COR-L47 (cell line): ENCODE measurements around the gene UBE3A.
"Not testable (repeated sequence)": the region's sequence is repeated elsewhere in the genome, so short reads cannot be mapped to it uniquely, and the experiment has no call there.

Experiments
- DNase-seq: peaks from one replicate; lab custom pipeline; 2025; lab: John Stamatoyannopoulos, UW

UBE3A gene

DNA sequence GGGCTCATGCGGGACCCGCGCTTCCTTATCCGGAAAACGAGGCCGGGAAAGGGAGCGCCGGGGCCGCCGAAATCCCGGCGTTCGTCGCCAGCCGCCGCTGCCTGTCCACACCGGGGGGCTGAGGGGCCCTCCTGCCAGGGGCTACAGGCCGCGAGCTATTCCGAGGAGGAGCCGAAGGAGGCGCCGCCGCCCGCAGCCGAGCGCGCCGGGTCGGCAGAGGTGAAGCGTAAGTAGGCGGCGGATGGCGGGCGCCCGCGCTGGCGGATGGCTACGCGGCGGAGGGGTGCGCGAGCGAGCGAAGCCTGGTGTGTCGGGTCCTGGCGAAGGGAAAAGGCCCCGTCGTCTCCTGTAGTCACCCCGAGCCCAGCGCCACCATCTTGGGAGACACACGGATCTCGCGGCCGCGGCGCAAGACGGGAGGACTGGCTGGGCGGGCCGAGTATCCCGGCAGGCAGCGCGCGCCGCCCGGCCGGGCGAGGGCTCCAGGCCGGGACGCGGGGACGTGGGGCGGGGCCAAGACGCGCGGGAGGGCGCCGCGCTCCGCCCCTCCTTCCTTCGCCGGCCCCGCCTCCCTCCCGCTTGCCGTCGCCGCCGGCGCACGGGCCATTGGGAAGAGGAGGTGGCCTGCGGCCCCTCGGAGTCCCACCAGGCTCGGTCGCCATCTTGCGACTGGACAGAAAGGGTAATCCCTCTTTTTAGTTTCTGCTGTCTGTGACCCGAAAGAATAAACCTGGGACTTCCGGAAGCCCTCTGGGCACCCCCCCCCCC, at the start of gene UBE3A:
Gene UBE3A (minus strand): TSS at position 424 of the 768 bp plus-strand sequence. CDS start 29,917 bp downstream, outside the sequence.
- peak; percentile 87 for DNase-seq

DNA sequence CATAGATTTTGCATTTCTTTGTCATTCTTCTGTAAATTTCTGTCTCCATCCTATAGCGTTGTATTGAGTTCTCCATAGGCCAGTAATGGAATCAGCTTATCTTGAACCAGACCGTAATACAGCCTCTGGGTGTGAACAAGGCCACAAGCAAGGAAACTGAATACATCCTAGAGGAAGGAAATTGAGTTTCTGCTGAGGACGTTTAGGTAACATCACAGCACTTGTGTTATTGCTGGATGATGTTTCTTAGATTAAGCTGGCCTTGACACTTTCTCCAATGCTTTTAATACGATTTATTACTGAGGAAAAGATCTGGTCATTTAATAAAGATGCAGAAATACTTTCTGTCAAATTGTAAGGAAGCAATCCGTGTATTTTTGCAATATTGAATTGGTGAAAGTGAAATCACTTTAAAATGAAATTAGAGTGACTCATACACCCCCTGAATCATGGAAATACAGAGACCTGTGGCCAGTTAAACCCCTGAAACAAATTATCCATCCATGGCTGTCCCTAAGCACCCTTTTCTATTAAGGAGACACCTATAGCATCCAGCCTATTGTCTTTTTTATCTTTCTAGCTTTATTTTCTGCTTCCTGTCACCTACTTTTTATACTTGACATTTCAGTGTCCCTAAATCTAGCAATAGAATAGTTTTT, 48.5 kb upstream of the UBE3A start:
- DNase-seq, result no peak

DNA sequence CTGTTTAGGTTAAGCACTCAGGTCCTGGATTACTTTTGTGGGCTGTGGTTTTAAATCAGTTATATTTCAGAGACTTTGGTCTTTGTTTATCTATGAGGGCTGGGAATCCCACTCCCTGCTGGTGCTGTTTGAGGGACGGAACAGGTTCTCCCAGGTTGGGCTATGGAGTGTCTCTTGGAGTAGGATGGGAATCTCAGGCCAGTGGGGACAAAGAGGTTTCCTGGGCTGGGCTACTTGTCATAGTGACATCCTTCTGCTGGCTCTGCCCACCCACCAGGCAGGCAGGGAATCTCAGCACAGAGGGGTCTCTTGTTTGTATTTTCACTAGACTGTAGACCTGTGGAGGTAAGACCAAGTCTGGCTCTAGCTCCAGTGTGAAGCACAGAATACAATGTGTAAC, 47.2 kb upstream of the UBE3A start:
- DNase-seq, result no peak

DNA sequence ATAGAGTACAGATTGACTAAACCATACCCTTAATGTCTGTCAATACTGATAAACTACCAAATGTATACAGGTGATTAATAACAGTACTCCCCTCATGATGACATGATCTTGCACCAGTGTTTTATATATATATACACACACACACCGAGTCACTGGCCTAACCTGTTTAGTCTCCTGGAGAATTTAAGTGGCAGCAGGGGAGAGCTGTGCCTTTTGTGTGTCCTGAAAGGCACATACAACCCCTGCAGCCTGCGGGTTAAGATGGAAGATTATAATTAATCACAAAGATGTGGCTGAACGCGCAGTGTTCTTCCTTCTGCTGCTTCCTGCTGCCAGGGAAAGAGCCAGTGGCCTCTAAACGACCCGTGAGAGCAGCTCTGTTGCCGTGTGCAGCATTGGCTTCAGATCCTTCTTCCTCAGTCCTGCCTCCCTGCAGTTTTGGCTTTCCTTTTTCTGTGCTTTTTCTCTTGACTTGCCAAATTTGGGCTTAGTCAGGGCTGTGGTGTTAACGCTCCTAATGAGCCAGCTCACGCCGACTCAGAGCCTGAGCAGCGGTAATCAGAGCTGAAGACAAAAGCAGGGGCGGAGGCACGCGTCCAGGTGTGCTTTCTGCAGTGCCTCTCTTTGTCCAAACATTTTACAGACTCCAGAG, 42.5 kb upstream of the UBE3A start:
- peak; percentile 92 for DNase-seq

DNA sequence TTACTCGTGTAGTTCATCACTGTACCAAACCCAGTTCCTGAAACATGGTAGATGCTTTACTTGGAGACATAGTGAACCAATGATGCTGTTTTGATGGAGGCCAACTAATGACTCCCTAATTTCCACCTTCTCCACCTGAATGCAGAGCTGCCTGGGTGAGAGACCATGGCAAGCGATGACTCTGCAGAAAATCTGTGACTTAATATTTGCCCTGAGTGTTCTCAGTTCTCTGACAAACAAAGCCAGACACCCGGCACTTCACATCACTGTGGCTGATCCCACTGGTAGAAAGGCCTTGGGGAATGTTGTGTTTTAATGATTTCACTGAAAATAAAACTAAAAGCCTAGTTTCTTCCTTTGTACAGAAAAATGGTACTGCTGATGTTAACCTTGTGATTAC, 39.5 kb upstream of the UBE3A start:
- no peak for DNase-seq

DNA sequence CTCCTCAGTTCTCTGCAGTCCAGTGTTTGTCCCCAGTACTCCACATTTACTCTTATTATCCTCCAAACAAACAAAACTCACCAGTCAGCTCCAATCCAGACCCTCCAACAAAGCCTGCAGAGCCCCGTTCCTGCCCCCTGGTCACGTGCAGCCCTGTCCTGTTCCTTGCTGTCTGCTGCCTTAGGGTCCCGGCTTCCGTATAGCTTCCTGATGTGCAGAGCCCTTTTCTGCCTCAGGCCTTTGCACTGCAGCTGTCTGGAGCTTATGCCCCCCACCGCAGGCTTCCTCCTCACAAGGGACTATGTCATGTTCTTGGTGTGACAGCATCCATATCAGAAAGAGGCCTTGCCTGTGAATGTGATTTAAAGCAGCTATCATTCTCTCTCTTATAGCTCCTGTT, 39.0 kb upstream of the UBE3A start:
- DNase-seq, result no peak

DNA sequence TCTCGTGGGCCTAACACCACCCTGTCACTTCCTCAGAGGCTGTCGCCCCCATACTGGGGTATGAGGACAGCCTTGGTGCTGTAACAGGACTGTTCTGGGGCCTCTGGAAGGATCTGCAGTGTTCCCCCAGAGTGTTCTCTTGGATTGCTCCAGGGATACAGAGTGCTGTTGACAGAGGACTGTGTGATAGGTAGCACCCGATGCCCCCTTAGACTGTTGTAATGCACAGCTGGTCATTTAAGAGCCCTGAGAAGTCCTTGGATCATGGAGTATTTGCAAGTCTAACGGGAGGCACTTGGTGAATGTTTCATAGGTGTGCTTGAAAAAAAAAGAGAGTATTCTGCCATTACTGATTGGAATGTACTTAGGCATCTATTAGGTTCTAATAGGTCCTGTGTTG, 35.4 kb upstream of the UBE3A start:
- DNase-seq, result no peak

DNA sequence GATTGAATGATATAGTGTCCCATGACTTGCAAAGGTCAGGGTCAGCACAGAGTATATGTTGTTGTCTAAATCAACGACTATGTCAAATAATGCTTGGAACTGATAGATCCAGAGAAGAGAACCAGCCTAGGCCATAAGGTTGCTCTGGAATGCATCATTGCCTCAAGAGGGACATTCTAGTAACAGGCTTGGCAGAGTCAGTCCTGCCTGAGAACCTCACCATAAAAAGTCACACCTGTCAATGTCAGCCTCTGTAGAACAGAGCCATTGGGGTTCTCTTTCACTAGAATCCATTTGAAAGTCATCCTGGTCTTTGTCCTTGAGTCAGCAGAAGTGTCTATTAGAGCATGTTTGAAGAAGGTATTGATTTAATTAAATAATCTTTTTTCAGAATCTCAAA, 31.4 kb upstream of the UBE3A start:
- DNase-seq, result no peak

DNA sequence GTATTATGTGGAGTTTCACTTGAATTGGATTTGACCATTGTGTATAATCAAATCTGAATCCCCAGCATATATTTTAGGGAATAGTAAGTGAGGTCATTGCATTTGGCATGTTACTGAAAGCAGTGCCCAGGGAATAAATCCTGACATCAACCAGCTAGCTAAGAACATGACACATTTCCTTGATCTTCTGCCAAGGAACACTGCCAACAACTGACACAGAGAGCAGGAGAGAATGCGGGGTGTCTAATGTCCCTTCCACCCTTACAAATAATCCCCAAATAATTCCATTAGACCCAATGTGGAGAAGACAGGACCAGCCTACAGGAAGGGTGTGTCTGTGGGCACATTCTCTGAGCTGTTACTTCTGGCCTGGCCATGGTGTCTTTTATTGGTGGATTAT, 30.6 kb upstream of the UBE3A start:
- DNase-seq, result no peak

DNA sequence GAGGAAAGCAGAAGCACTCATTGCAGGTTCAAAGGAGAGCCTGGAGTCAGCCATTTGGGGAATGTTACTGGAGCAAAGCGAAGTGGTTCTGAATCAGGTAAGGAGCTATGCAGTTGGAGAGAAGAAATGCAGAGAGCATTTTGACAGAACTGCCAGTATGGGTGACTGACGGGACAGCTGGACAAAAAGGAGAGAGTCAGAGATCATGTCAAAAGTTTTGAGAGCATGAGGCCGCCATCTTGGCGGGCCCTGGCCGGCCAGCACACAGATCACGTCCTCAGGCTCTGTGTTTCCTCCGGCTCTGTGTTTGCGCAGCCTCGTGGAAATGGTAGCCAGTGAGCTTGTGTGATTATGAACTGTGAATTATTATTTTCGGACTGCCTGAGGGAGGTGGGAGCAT, 29.8 kb upstream of the UBE3A start:
- DNase-seq, result no peak

DNA sequence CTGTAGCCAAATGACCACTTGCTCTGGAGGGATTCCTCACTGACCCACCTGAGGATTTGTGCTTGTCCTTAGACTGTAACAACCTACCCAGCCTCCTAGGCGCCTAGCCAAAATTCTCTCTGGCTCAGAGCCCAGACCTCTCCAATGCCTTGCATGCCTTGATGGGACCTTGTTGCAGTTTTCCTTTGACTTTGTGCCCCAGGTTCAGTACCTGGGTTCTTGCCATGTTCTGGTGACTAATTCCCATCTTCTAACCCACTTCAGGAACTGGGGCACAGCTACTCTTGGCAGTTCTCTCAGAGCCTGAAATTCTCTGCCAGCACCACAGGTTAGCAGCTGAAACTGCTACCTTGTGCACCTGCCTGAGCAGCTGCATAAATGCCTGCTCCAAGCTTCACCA, 27.0 kb upstream of the UBE3A start:
- DNase-seq, result peak; percentile 21

DNA sequence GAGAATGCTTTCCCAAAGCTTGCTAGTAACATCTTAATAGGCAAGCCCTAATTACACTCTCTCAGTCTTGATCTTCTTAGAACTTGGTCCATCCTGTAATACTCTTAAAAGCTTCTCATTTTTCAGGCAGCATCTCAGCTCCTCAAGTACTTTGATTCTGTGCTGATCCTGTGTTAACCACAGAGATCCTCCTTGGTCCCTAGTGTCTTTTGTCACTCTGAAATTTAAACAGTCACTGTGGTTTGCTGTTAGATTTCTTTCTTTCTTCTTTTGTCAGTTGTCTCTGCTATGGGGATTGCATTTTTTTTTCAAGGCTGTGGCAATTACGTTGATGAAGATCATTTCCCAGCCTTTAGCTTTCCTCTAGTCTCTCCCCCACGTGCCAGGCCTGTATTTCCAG, 26.0 kb upstream of the UBE3A start:
- DNase-seq, result no peak

DNA sequence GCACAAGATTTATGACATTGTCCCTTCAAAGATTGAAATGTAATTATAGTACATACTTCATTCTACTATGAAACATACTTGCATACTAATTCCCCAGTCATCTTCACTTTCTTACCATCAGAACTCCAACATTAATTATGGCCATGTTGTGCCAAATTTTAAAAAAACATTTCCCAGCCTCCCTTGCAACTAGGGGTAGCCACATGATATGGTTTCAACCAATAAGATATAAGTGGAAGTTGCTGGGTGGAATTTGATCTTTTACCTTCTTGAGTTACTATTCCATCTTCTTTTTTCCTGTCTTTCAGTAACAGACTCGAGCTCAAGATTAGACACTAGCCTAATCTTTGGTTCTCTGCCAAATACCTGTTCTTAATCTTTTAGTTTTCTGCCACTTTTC, 25.6 kb upstream of the UBE3A start:
- no peak for DNase-seq

DNA sequence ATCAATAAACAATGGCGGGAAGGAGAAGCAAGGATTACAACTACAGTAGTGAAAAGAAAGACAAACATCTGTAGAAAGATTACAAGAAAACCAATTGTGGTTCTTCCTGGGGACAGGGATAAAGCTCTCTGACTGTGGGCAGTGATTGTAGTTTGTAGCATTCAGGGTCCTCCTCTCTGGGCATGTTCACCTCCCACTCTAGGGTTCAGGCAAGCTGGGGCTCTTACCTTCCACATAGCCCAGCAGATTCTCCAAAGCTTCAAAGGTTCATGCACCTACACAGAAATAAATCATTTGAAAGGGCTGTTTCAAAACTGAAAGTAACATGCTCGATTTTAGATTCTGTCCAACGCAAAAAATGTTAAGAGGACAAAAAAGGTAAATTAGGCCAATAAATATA, 17.4 kb upstream of the UBE3A start:
- no peak for DNase-seq

DNA sequence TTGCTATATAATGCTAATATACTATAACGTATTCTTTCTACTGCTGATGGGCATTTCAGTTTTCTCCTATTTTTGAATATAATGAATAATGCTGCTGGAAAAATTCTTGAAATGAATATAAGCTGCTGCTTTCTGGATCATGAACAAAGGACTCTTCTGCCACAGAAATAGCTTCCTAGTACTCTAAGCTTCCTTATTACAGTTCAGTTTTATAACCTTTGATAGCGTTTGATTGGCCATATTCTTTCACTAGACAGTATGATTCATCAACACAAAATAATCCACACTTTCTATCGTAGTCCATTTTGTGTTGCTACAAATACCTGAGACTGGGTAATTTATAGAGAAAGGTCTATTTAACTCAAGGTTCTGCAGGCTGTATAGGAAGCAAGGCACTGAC, 16.4 kb upstream of the UBE3A start:
- DNase-seq, result no peak

DNA sequence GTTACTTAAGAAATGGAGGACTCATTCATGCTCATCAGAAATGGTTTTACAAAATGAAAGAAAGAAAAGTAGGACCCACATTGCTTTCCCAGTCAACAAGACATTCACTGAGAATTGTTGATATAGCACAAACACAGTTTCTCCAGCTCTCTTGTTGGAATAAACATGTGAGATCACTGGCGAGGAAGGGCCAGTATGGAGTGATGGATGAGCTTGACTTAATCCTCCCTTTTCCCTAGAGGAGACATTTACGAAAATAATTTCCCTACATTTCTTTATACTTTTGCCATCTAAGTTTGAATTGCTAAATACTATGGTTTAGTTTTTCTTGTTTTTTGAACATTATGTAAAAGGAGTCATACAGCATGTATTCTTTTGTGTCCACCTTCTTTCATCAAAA, 15.9 kb upstream of the UBE3A start:
- DNase-seq, result no peak

DNA sequence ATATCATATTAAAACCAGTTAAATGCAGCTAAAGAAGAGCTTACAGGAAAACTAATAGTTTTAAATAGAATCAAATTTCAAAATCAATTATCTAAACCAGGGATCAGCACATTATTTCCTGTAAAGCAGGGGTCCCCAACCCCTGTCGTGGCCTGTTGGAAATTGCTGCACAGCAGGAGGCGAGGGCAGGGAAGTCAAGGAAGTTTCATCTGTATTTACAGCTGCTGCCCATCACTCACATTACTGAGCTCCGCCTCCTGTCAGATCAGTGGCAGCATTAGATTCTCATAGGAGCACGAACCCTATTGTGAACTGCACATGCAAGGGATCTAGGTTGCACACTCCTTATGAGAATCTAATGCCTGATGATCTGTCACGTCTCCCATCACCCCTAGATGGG, 14.4 kb upstream of the UBE3A start:
- not testable (repeated sequence) for DNase-seq

DNA sequence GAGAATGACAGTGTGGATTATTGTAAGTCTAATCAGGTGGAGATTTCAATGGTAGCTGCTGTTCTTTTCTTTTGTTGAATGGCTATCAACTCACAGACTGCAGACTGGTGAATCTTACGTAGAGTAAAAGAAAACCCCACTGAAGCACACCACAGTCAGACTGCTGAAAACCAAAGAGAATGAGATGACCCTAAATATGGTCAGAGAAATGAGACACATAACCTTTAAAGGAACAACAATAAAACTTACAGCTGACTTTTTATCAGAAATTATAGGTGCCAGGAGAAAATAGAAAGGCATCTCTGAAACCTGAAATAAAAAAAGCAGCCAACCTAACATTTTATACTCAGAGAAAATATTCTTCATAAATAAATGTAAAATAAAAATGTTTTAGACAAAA, 12.7 kb upstream of the UBE3A start:
- DNase-seq, result no peak

DNA sequence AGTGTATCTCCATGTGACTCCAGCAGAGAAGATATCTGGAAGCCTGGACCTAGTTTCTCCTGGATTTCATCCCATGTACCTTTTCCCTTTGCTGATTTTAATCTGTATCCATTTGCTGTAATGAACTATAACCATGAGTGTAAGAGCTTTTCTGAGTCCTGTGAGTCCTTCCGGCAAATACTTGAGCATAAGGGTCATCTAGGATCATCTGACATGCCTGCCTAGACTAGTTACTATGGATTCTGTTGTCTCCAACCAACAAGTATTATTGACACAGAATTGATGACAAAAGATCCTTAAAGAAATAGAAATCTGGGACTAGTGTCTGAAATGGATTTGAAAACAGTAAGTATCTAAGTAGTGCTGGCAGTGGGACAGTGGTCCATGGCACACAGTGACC, 11.3 kb upstream of the UBE3A start:
- DNase-seq, result no peak

DNA sequence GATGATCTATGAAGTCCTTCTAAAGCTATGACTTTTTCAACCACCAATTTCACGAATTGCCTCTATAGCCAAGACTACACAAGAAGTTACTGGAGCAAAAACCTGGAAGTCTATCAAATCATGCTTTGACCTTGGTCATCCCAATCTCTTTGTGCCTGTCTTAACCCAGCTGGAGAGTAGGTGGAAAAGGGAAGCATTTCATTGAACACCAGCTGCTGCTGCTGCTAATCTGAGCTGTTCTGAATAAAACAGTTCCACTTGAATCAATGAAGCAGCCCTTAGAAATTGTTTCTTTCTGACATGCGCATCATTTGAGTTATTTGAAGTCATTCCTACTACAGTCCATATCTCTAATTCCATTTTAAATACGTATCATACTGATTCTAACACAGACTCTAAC, 7.3 kb upstream of the UBE3A start:
- no peak for DNase-seq

DNA sequence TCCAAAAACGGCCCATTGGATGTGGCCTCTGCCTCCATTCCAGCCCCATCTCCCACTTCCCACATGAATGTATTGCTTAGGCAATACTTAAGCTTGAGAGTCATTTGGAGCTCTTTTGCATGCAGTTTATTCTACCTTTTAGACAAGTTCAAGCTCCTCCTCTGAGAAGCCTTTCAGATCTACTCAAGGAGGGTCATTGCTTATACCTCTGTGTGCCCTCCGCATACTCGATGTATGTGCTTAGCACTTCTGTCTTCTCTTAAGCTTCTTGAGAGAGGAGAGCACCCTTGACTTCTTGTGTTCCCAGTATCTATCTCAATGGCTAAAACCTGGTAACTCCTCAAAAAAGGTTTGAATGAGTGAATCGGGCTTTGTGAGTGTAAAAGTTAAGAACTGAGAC, 6.6 kb upstream of the UBE3A start:
- DNase-seq, result no peak

DNA sequence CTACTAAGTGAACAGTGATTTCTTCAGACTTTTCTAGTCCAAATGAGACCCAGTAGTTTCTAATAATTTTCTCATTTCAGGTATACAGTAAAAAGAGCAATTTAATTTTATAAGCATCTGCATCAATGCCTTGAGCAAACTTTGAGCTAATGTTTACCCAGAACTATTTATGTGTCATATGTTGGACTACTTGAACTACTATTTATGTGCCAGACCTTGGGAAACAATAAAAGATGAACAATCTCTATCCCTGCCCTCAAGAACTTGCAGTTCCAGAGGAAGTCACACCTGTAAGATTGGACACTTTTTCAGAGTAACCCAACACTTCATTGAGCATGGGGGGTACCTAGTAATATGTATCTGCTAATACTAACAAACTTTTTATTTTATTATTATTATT, 2.3 kb upstream of the UBE3A start:
- DNase-seq, result no peak

DNA sequence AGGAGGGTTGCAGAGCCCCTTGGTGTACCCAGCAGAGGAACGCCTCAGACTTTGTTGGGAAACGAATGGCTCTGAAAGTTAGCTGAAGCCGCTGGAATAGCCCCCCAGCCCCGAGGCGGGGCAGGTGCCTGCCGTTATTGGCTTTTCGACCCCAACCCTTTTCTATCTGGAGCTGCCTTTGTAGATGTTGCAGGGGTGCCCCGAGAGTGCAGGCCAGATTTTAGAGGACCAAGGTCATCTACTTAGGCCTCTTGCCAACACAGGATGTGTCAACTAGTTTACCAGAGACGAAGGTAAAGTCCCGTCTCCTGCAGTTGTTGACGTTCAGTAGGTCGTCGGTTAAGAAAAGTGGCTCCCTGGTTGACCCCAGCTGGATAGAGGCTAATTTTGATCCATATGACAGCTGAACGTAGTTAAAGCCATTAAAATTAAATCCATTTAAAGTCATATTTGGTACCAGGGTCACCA, 579 bp upstream of the UBE3A start:
- DNase-seq, result peak; percentile 19
